Left renal pelvis (tissue), 4 donors: ENCODE results near the gene PLCB4. TPM values are rescaled to one million over a fixed set of nuclear protein-coding genes. Genes with fewer than 3 reads are reported as not detected.
"Not testable (repeated sequence)": the region's sequence is repeated elsewhere in the genome, so short reads cannot be mapped to it uniquely, and the experiment has no call there.

ENCODE experiments used
- DNase-seq, 4 donors: peaks; one replicate each; pipeline ENCODE4 v3.0.0-alpha.2; 2013; ENCODE audit warnings: low read depth in 4 of 4, low spot score in 3 of 4
- polyA plus RNA-seq, 4 donors: library from polyadenylated mRNA; unstranded; fragments of 120-200 nt; gene quantifications; one replicate each; pipeline ENCODE4 v1.2.1, GENCODE V29; 2013; ENCODE audit not compliant: insufficient read length in 4 of 4

Gene PLCB4
- polyA plus RNA-seq, 4 donors, result 8.5 to 16.1 (median 13.8) TPM

GRCh38 chr20:9348316-9348715 is 279.4 kb downstream of the PLCB4 start:
- no peak for DNase-seq

GRCh38 chr20:9348747-9349146 is 279.9 kb downstream of the PLCB4 start:
- DNase-seq, result no peak

- no peak for DNase-seq
Observed at GRCh38 chr20:9349249-9349648, 280.4 kb downstream of the PLCB4 start.

- no peak for DNase-seq
Observed at GRCh38 chr20:9352739-9353138, 283.9 kb downstream of the PLCB4 start.

- DNase-seq, result no peak
Observed at GRCh38 chr20:9353180-9353915, 284.5 kb downstream of the PLCB4 start.

- no peak for DNase-seq
Observed at GRCh38 chr20:9353916-9354276, 285.0 kb downstream of the PLCB4 start.

- DNase-seq, result no peak
Observed at GRCh38 chr20:9354579-9354978, 285.7 kb downstream of the PLCB4 start.

- no peak for DNase-seq
Observed at GRCh38 chr20:9358001-9358400, 289.1 kb downstream of the PLCB4 start.

GRCh38 chr20:9359561-9360308 is 290.8 kb downstream of the PLCB4 start:
- DNase-seq, result peak in 2 of 4 donors; percentile 45 to 50

GRCh38 chr20:9360431-9360830 is 291.5 kb downstream of the PLCB4 start:
- DNase-seq, result no peak

- no peak for DNase-seq
Observed at GRCh38 chr20:9363673-9364072, 294.8 kb downstream of the PLCB4 start.

- no peak for DNase-seq
Observed at GRCh38 chr20:9367328-9367727, 298.4 kb downstream of the PLCB4 start.

GRCh38 chr20:9367746-9368145 is 298.9 kb downstream of the PLCB4 start:
- no peak for DNase-seq

- DNase-seq, result no peak
Observed at GRCh38 chr20:9368893-9369292, 300.0 kb downstream of the PLCB4 start.

- no peak for DNase-seq
Observed at GRCh38 chr20:9369557-9369956, 300.7 kb downstream of the PLCB4 start.

GRCh38 chr20:9374072-9374471 is 305.2 kb downstream of the PLCB4 start:
- DNase-seq, result no peak

GRCh38 chr20:9374480-9374879 is 305.6 kb downstream of the PLCB4 start:
- no peak for DNase-seq

- DNase-seq, result no peak
Observed at GRCh38 chr20:9375221-9375681, 306.4 kb downstream of the PLCB4 start.

- DNase-seq, result no peak
Observed at GRCh38 chr20:9377007-9377406, 308.1 kb downstream of the PLCB4 start.

GRCh38 chr20:9385345-9386310 is 316.7 kb downstream of the PLCB4 start:
- DNase-seq, result not testable (repeated sequence)
